Fibroblast of skin of scalp (primary cell): Measurements from ENCODE around the gene WDPCP.
A peak's percentile ranks its signal among the peaks of the same experiment; 100 is the strongest.
"Not testable (repeated sequence)": the region's sequence is repeated elsewhere in the genome, so short reads cannot be mapped to it uniquely, and the experiment has no call there.

ENCODE experiments used
- DNase-seq: peaks from one replicate; pipeline ENCODE4 v3.0.0-alpha.2; 2013

The WDPCP gene

DNA sequence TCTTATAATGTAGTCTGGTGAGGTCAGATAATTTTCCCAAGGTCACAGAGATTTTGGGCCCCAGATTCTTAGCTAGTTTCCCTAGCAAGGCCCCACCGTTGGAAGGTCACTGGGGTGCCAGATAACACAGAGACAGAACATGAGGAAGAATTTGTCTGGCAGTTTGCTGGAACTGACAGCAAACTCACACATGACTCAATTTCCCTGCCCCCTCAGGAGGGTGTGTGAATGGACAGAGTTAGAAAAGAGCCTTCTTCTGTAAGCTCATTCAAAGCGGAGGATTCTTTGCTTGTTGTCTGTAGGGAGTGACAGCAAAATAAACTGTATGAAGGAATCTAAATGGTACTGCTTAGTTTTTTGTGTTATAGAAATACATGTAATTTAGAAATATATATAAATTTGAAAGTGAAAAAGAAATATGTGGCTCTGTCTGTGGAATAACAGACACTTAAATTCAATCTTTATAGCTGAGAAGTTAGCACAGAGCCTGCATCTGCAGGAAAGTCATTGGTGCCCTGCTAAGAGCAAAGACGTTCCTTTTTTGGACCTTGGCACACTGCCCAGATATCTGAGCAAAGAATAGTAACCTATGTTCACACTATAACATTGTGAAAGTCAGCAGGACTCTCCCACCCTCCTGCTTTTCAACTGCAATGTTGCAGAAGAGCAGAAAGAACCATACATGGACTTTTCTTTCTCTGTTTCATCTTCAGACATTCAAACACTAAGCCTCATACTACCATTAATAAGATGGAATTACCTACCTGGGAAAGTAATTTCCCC lies 2.5 kb upstream of the WDPCP start:
- DNase-seq: no peak

- DNase-seq: no peak
Observed at GRCh38 chr2:63589148-63589958, 1.1 kb upstream of the WDPCP start.

DNA sequence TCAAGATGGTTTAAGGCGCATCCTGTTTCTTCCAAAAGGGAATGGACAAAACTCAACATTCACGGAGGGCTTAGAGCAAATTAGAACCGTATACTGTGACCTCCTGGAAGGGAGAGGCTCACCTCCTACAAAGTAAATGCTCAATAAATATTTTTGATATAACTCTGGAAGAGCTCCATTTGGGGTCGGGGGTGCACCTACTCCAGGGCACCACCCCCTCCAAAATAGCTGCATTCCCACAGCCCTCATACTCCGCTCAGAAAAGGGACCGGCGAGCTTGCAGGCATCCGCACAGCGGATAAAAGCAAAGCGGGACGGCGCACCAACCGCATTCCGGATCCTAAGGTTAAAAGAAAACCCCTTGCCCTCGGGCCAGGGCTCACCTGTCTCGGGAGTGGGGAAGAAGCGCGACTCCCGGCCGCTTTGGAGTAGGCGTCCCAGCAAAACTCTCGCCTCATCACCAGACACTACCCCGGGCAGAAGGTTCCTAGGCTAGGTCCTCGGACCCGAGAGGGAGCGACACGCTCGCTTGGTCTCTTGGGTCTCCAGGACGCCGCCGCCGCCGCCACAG lies 378 bp downstream of the WDPCP start:
- DNase-seq: no peak

DNA sequence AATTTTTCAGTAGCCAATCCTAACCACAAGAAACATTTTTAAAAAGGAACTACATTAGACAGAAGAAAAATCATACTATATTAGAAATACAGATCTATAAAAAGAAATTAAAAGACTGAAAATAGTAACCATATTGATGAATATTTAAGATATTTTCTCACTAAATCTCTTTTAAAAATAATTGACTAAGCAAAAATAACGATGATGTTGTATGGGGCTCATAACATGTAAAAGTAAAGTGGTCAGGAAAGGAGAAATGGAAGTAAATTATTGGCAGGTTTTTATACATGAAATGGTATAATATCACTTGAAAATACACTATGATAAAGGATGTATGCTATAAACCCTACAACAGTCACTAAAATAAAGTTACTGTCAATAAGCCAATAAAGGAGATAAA lies 5.4 kb downstream of the WDPCP start:
- no peak for DNase-seq

GRCh38 chr2:63581298-63581961 lies 6.8 kb downstream of the WDPCP start:
- DNase-seq: no peak

- DNase-seq: no peak
Observed at GRCh38 chr2:63580651-63581297, 7.5 kb downstream of the WDPCP start.

- DNase-seq: no peak
Observed at GRCh38 chr2:63578767-63579166, 9.5 kb downstream of the WDPCP start.

- no peak for DNase-seq
Observed at GRCh38 chr2:63576546-63576945, 11.7 kb downstream of the WDPCP start.

GRCh38 chr2:63573726-63574345 lies 14.4 kb downstream of the WDPCP start:
- not testable (repeated sequence) for DNase-seq

DNA sequence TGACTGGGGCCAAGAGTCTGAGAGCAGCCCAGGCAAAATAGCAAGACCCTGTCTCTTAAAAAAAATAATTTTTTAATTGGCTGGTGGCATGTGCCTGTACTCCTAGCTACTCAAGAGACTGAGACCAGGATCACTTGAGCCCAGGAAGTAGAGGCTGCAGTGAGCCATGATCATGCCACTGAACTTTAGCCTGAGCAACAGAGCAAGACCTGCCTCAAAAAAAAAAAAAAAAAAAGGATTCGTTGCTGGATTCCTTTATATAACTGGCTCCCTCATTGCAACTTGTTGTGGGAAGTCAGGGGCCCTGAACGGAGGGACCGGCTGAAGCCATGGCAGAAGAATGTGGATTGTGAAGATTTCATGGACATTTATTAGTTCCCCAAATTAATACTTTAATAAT lies 15.3 kb downstream of the WDPCP start:
- DNase-seq: not testable (repeated sequence)

DNA sequence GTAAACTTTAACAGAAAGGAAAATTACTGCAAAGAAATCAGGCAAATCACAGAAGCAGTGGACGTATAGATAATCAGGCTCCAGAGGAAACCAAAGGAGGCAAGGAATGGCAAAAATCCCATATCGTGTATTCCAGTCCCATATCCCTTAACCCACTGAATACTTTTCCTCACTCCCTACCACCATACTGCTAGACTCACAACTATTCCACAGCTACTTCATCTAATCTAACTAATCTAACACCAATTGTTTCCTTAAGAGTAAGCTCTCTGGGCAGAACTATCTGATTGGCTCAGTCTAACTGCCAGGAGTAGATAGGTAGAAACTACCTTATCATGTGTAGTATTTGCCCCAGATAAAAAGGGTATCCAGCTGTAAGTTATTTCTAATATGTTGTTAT lies 16.3 kb downstream of the WDPCP start:
- no peak for DNase-seq

DNA sequence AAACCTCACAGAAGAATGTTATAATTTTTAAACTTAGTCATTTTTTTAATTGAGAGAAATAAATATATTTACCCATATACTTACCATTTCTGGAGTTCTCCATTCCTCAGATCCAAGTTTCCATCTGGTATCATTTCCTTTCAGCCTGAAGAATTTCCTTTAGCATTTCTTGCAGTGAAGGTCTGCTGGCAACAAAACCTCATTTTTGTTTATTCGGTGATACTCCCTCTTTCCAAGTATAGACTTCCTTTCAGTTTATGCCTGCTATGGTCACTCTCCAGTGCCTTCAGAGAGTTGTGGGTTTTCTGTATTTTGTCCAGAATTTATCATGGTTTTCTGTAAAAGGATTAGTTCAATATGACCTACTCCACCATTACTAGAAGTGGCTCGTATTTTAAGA lies 17.0 kb downstream of the WDPCP start:
- DNase-seq: no peak

DNA sequence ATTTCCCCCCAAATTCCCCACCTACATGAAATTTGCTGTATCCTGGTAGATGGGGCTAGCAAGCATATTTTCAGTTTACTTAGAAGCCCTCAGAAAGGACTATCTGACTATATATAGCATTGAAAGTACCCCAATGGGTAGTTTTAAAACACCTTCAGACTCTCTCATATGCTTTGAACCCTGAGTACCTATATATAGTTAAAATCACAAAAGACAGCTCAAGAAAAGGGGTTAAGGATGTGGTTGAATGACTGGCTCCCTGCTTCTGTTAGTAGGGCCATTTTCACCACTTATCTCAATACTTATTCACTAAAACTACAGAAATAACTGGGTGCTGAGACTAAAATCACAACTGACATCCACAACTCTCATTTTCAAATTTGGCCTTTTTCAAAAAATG lies 18.5 kb downstream of the WDPCP start:
- DNase-seq: no peak

GRCh38 chr2:63562751-63563150 lies 25.5 kb downstream of the WDPCP start:
- DNase-seq: no peak

GRCh38 chr2:63558922-63559321 lies 29.4 kb downstream of the WDPCP start:
- not testable (repeated sequence) for DNase-seq

GRCh38 chr2:63557819-63558218 lies 30.5 kb downstream of the WDPCP start:
- DNase-seq: not testable (repeated sequence)

- DNase-seq: no peak
Observed at GRCh38 chr2:63555931-63556330, 32.3 kb downstream of the WDPCP start.

DNA sequence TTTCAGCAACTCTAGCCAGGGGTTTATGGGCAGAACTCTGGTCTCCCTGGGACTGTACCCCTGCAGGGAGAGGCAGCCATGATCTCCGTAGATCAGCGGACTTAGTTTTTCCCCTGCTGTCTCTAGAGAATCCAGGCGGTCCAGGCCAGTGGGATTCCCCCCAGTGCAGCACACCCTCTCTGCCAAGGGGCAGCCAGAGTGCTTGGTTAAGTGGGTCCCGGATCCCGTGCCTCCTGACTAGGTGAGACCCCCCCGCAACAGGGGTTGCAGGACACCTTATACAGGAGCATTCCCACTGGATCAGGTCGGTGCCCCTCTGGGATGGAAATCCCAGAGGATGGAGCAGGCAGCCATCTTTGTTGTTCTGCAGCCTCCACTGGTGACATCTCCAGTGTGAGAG lies 33.0 kb downstream of the WDPCP start:
- DNase-seq: no peak

DNA sequence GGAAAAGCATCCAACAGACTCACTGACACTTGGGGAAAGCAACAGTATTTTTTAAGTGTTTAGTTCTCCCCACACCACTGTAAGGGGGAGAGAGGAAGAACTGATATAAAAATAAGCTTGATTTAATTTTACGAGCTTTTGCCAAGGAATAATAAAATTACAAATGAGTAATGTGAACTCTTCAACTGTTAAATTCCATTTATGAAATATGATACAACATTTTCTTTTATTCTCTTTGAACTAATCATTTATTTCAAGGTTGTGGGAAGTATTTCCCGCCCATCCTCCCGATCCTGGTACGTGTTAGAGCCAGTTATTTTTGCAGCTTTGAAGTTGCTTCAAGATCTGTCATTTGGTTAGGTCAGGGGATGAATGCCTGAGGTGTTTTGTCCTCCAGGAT lies 35.2 kb downstream of the WDPCP start:
- peak; percentile 38 for DNase-seq

GRCh38 chr2:63545023-63545422 lies 43.3 kb downstream of the WDPCP start:
- DNase-seq: no peak

- DNase-seq: peak; percentile 6
Observed at GRCh38 chr2:63544017-63544627, 44.2 kb downstream of the WDPCP start.
